Stimulated activated CD4-positive, alpha-beta T cell treated with anti-CD3 and anti-CD28 coated beads, Interleukin-4, amount 100 ng/mL, for 24 hours (primary cell): ENCODE data around the gene LPCAT3.
"Not testable (repeated sequence)": the region's sequence is repeated elsewhere in the genome, so short reads cannot be mapped to it uniquely, and the experiment has no call there.

ENCODE experiments used
- DNase-seq: peaks from one replicate; pipeline ENCODE4 v3.0.0-alpha.2; 2020

Gene LPCAT3, protein sequence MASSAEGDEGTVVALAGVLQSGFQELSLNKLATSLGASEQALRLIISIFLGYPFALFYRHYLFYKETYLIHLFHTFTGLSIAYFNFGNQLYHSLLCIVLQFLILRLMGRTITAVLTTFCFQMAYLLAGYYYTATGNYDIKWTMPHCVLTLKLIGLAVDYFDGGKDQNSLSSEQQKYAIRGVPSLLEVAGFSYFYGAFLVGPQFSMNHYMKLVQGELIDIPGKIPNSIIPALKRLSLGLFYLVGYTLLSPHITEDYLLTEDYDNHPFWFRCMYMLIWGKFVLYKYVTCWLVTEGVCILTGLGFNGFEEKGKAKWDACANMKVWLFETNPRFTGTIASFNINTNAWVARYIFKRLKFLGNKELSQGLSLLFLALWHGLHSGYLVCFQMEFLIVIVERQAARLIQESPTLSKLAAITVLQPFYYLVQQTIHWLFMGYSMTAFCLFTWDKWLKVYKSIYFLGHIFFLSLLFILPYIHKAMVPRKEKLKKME

DNA sequence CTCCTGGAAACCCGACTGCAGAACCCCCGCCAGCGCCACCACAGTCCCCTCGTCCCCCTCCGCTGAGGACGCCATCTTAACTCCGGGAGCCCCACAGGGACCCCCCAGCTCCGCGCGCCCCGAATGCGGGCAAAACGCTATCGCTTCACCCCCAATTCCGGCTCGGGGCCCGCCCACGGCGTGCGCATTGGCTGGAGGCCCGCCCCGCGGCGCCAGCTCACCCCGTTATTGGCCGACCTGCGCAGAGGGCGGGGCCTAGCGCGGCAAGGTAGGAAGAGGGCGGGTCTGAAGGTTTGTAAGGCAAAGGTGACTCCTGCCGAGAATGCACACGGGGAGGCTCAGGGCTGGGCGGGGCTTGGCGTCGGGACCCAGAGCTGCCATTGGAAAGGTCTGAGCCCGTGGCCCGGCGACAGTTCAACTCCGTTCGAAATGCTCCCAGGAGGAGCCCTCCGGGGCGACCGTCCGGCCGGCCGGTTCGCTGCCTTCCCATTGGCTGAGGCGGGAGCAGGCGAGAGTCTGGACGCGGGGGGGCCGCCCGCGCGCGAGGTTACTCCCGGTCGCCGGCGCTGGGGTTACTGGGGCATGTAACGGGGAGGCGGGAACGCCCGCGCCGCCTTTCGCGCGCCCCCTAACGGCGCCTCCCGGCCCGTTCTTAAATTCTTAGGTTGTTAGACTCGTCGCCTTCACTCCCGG, at the start of gene LPCAT3:
LPCAT3 (minus strand) TSS at position 127 of the 693 bp plus-strand sequence; CDS start at position 75, 52 bp downstream.
- DNase-seq, result peak; percentile 96

DNA sequence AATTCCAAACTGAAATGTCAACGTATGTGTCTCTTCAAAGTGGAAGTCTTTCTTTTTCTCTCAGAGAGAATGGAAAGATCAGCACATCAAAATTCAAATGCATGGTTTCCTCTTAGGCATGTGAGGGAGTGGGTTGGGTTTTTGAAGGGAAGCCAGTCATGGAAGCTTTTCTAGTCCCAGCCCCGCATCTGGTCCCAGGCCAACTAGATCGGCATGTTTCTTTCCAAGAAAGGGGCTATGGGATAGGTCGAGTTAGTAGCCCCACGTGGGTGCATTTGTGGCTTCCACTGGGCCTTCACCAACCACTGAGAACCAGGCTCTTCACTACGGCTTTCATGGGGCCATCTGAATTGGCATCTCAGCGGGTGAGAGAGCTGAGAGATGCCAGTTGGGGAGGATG, 48.8 kb upstream of the LPCAT3 start:
- no peak for DNase-seq

DNA sequence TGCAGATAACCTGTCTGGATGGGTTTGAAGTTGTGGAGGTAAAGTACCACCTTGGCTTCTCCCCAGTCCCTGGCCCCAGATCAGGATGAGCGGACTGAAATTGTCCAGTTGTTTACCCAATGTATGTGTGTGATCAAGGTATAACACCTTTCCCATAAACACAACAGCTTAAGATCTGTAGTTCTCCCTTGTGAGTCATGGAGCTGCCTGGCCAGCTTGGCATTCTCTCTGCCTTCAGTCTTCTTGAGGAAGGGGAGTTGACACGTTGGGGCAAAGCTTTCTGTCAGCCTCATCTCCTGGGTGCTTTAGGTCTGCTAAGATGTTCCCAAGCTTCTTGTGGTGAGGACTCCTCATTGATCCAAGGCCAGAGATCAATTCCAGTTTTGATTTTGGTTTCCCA, 48.3 kb upstream of the LPCAT3 start:
- no peak for DNase-seq

DNA sequence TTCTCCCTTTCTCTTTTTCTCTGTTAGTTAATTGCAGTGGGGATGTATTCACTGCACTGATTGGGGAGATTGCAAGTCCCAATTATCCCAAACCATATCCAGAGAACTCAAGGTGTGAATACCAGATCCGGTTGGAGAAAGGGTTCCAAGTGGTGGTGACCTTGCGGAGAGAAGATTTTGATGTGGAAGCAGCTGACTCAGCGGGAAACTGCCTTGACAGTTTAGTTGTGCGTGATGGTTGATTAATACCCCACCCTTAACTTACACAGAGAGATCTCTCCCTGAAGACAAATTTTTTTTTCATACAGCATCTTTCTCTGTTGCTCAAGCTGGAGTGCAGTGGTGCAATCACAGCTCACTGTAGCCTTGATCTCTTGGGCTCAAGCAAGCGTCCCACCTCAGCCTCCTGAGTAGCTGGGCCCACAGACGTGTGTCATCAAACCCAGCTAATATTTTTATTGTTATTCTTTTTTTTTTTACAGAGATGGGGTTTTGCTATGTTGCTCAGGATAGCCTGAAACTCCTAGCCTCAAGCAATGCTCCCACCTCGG, 46.9 kb upstream of the LPCAT3 start:
- no peak for DNase-seq

DNA sequence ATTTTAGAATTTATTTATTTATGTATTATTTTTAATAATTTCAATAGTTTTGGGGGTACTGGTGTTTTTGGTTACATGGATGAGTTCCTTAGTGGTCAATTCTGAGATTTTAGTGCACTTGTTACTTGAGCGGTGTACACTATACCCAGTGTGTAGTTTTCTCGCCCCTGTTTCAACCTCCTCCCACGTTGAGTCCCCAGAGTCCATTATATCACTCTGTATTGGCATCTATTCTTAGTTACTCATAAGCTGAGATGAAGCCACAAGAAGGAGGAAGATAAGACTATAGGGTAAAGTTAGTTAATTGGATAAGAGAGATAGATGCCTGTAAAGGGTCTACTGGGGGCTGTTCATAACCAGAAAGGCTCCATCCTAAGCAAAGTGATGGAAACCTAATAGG, 46.2 kb upstream of the LPCAT3 start:
- no peak for DNase-seq

DNA sequence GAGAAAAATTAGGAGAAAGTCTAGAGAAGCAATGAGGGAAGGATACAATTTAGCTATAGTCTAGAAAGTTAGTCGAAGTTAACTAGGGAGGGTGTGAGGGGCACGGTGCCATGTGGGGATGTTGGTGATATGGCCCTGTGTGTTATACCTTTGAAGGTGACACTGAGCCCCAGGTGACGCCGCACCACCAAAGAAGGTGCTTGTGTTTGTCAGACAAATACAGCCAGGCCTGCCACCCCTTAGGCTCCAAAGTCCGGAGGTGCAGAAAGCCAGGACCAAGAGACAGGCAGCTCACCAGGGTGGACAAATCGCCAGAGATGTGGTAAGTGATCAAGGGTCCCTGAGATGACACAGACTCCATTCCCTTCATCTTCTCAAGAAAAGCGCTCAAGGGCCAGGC, 43.3 kb upstream of the LPCAT3 start:
- DNase-seq, result no peak

DNA sequence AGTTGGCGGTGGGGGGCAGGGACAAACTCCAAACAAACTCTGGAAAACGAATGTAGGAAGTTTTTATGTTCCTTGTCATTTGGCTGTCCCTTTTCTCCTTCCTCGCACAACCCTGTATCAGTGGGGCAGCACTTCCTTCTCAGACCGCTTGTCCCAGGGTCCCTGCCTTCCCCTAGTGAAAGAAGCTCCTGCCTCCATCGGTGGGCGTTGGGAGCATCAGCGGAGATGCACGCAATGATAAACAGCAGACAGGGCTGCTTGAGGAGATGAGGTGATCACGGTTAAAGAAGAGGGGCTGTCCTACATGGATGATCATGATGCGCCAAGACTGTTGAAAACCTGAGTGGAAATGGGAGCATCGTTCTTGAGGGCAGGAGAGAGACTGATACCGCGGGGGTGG, 42.9 kb upstream of the LPCAT3 start:
- DNase-seq, result no peak

DNA sequence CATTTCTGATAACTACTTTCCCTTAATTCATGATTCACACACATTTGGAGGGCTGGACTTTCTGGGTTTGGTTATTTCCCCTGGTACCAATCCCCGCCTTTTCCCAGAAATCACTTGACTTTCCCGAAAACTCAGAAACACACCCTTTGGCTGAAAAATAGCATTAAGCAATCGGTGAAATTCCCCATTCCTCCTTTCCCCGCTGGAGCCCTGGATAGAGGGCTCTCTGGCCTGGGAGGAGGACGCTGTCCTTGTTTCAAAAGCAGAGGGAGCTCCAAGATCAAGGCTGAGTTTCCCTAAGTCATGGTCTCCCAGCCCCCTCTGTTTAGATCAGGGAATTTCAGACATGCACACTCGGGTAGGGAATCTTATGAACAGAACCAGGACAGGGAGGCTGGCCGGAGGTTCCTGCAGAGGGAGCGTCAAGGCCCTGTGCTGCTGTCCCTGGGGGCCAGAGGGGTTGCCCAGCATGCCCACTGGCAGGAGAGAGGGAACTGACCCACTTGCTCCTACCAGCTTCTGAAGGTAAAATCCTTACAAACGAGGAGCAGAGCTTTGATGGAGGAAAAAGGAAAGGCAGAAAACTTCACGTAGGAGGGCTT, 42.2 kb upstream of the LPCAT3 start, which contains the start of gene C1S:
C1S (plus strand) TSS at position 366 of the 602 bp plus-strand sequence. CDS start 1,195 bp downstream, outside the sequence.
- DNase-seq, result no peak

DNA sequence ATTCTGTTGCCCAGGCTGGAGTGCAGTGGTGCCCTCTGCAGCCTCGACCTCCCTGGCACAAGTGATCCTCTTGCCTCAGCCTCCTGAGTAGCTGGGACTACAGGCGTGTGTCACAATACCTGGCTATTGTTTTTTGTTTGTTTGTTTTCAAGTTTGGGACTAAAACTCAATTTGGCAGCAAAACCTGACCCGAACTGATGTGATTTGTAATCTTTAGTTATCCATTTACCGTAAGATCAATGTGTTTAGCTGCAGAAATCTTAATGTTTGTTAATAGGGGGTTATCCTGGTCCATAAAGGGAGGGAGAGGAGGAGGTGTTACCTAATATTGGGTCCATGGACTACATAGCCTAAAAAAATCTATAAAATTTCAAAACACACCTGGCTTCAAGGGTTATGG, 41.5 kb upstream of the LPCAT3 start:
- DNase-seq, result no peak

DNA sequence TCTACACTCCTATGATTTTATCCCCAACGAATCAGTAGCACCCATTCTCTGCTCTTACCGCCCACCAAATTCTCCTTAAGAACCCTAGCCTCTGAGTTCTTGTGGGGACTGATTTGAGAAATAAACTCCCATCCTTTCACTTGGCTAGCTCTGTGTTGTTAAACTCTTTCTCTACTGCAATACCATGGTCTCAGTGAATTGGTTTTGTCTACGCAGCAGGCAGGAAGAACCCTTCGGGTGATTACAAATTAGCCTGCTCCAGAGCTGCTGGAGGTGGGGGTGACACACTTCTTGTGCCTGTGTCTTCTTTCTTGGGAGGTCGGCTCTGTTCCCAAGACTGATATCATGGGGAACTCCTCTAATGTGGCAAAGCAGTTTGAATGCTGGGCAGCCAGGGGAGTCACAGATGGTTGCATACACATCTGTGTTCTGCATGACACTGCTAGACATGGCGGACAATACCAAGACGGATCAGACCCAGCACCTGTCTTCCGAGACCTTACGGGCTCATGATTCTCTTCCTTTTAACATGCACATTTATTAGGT, 40.6 kb upstream of the LPCAT3 start:
- no peak for DNase-seq

DNA sequence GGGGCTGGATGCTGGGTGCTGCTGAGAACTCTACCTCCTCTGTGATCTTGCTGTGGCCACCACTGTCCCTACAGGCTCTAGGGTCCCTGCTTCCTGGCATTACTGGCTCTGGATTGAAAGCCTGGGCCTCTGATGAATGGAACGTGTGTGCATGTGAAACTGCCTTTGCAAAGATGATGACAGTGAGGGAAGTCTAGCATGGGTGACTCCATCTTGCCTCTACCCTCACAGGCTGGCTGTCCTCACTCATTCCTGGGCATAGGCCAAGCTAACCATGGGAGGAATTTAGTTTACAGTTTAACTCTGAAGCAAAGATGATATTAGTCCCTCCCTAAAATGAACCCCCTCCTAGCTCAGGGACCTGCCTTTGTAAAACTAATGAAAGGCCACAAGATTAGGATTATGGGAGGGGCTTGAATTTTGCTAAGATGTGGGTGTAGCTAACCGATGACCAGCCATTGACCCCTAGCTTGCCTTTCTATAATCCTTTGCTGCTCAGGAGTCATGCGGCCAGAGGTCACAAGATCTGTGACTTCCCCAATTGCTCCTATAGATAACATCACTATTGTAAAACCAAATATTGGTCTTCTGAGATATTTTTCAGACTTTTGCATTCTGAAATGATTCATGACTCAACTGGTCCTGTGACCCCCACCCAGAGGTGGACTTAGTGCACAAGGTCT, 40.0 kb upstream of the LPCAT3 start:
- no peak for DNase-seq

DNA sequence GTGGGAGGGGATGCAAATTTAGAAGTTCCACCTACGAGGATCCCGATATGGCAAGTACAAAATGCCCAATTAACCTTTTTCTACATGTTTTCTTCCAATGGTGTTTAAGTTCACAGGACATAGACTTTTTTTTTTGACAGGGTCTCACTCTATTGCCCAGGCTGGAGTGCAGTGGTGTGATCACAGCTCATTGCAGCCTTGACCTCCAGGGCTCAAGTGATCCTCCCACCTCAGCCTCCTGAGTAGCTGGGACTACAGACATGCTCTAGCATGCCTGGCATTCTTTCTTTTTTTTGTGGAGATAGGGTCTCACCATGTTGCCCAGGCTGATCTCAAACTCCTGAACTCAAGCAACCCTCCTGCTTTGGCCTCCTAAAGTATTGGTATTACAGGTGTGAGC, 37.5 kb upstream of the LPCAT3 start:
- DNase-seq, result not testable (repeated sequence)

DNA sequence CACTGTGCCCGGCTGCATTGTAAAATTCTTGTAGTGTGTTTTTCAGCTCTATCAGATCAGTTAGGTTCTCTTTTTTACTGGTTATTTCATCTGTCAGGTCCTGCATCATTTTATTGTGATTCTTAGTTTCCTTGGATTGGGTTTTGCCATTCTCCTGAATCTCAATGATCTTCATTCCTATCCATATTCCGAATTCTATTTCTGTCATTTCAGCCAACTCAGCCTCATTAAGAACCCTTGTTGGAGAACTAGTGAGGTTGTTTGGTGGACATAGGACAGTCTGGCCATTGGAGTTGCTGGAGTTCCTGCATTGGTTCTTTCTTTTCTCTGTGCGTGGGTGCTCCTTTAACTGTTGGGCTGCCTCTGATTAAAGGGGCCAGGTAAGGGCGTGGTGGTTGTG, 36.6 kb upstream of the LPCAT3 start:
- DNase-seq, result no peak

DNA sequence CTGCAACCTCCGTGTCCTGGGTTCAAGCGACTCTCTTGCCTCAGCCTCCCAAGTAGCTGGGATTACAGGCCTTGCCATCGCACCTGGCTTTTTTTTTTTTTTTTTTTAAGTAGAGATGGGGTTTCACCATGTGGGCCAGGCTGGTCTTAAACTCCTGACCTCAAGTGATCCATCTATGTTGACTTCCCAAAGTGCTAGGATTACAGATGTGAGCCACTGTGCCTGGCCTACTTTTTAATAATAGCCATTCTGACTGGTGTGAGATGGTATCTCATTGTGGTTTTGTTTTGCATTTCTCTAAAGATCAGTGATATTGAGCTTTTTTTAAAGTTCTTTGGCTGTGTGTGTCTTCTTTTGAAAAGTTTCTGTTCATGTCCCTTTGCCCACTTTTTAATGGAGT, 31.7 kb upstream of the LPCAT3 start:
- not testable (repeated sequence) for DNase-seq

DNA sequence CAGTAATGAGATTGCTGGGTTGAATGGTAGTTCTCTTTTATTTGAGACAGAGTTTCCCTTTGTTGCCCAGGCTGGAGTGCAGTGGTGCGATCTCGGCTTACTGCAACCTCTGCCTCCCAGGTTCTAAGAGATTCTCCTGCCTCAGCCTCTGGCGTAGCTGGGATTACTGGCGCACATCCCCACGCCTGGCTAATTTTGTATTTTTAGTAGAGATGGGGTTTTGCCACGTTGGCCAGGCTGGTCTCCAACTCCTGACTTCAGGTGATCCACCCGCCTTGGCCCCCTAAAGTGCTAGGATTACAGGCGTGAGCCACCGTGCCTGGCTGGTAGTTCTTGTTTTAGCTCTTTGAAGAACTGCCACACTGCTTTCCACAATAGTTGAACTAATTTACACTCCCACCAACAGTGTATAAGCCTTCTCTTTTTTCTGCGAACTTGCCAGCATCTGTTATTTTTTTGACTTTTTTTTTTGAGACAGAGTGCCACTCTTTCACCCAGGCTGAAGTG, 31.2 kb upstream of the LPCAT3 start:
- DNase-seq, result not testable (repeated sequence)

DNA sequence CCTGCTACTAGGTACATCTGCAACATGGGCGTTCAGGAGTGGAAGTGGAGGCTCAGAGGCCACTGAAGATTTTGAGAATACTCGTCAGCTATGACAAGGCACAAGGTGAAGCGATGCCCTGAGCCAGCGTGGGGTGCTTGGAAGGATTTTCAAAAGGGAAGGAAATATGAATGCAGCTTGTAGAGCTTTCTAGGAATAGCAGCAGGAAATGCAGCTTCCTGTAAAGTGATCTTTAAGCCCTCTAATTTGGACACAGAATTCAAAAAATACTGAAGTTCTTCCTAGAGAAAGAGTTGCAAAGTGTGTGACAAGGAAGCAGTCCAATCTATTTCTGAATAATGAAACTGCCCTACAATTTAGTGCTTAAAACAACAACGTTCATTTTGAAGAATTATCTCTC, 29.0 kb upstream of the LPCAT3 start:
- DNase-seq, result no peak

DNA sequence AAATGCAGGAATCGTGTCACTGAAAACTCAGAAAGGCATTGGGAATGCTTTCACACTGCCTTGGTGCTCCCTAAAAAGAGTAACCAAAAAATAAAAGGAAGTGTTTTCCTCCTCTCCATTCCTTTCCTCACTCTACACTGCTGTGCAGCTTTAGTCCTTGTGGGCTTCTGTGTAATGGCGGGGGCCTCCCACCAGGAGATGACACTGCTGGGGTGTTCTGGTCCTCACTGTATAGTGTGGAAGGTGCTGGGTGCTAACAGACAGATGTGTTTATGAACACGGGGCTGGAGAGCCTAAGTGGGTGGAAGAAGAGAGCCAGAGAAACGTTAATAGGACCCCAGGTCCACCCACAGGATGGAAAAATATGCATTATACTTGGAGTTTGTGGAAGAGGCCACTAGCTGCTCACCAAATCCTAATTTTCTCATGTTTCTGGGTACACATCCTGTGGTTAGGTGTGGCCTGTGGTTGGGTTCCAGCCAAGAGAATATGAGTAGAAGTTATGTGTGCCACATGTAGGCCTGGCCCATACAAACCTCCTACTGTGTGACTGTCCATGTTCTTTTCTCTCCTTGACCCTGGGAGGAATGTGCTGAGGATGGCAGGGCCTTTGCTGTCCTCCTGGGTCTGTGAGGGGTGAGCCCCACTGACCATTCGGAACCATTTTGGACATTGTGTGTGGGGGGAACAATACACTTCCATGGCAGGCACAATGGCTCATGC, 28.3 kb upstream of the LPCAT3 start:
- no peak for DNase-seq

DNA sequence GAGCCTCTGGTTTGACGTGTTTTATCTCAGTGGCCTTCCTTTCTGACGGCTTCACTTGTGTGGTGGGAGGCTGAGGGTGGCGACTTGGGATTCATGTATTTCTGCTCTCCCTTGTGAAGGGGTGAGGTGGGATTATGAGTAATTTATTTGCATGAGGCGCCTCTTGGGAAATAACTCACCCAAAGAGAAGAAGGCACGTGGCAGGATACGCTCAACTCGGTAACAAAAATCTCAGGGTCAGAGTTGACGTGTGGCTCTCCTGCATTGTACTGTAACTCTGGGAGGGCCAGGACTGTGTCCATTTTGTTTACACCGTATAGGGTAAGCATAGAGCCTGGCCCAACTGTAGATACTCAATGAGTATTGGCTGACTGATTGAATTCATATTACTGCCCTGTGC, 27.6 kb upstream of the LPCAT3 start:
- no peak for DNase-seq

DNA sequence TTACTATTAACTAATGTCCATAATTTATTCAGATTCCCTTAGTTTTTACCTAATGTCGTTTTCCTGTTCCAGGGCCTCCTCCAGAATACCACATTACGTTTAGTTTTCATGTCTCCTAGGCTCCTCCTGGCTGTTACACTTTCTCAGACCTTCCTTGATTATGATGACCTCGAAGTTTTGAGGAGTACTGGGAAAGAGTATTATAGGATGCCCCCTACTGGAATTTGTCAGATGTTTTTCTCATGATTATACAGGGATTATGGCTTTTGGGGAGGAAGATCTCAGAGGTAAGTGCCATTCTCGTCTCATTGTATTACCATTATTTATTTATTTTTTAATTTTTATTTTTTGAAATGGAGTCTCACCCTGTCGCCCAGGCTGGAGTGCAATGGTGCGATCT, 24.6 kb upstream of the LPCAT3 start:
- DNase-seq, result no peak

DNA sequence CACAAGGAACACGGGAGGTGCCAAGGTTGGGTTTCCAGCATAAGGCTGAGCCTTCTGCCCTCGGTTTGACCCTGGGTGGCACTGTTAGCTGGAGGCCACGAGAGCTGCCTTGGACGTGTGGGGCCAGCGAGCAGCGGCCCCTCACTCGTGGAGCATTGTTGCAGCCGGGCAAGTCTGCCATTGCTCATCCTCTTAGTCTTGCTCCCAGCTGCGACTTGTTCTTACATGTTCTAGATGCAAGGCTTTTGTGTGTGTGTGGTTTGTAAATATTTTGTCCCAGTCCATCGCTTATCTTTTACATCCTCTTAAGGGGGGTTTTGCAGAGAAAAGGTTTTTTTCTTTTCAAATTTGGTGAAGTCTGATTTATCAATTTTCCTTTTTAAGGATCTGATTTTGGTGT, 21.1 kb upstream of the LPCAT3 start:
- DNase-seq, result no peak

DNA sequence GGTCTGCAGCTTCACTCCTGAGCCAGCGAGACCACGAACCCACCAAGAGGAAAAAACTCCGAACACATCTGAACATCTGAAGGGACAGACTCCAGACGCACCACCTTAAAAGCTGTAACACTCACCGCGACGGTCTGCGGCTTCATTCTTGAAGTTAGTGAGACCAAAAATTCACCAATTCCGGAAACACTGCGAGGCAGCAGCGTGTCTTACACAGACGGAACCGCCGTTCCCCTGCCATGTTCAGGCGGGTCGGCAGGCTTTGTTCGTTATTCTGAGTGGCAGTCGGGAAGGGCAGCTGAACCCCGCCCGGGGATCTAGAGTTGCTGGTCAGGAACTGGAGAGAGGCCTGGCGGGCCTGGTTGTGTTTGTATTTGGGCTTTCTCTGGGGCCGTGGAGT, 20.3 kb upstream of the LPCAT3 start:
- DNase-seq, result no peak

DNA sequence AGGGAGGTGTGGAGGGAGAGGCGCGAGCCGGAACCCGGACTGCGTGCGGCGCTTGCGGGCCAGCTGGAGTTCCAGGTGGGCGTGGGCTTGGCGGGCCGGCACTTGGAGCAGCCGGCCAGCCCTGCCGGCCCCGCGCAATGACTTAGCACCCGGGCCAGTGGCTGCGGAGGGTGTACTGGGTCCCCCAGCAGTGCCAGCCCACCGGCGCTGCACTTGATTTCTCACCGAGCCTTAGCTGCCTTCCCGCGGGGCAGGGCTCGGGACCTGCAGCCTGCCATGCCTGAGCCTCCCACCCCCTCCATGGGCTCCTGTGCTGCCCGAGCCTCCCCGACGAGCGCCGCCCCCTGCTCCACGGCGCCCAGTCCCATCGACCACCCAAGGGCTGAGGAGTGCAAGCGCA, 19.1 kb upstream of the LPCAT3 start:
- DNase-seq, result not testable (repeated sequence)
